ENCODE data around the gene CHI3L2. TPM values are rescaled to one million over a fixed set of nuclear protein-coding genes. Genes with fewer than 3 reads are reported as not detected.

Gene CHI3L2
- total RNA-seq, 1 donor from 2014 or later = 0.72 TPM

DNA sequence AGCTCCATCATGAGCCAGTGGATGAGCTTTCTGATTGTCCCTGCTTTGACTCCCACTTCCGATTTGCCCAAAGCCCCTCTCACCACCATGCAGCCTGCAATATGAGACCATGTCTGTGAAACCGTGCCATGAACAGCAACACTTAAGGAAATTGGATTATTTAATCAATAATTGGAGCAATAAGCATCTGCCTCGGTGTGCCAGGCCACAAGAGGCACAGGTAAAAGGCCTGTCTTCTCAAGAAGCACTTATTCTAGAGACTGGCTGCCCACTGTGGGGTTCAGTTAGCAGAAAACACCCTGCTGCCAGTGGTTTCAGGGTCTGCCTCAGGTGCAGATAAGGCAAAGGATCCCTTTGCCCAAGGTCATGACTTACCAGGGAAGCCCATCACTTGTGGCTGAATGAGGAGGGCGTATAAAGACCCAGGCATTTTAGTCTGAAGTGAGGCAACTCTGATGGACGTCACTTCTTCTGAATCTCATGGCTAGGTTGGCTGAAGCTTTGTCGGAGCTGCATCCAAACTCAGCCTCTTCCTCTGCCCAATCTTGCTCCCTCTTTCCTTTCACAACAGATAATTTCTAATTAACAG lies 7.1 kb upstream of the CHI3L2 start:
- DNase-seq (ENCODE audit: low spot score) = no peak

DNA sequence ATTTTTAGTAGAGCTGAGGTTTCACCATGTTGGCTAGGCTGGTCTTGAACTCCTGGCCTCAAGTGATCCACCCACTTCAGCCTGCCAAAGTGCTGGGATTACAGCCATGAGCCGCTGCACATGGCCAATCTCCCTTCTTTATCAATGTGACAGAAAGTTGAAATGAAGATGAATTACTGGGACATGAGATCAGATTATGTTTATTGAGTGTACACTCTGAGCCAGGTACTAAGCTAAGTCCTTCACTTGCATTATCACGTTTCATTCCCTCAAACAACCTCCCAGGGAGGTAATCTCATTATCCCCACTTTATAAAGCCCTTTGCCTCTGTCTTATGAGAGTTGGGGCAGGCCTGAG lies 6.3 kb upstream of the CHI3L2 start:
- DNase-seq (ENCODE audit: low spot score) = no peak

DNA sequence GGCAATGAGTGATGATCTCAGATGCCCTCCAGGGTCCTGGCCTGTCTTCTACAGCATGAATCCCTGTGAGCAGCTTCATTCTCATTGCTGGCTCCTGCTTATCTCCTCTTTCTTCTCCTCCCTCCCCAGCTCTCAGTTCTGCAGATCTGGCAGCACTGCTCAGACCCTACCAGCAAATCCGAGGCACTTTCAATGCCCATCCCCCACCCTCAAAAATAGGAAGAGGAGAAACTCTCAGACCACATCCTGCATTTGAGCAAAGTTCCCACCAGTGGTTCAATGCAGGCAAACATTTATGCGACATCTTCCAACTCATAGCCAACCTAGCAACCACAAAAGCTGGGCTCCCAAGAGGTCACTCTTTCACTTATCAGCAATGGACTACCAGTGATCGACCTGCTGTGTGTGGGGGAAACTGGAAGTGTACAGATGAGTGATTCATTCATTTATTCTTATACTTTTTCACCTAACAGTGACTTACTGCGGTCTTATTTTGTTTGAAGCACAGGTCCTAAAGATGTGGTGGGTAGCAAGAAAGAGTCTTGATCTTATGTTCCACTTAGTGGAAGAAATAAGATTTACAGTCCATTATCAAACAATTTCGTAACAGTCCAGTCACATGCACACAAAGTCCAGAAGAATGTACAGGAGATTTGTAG lies 5.8 kb upstream of the CHI3L2 start:
- no peak for DNase-seq (ENCODE audit: low spot score)

DNA sequence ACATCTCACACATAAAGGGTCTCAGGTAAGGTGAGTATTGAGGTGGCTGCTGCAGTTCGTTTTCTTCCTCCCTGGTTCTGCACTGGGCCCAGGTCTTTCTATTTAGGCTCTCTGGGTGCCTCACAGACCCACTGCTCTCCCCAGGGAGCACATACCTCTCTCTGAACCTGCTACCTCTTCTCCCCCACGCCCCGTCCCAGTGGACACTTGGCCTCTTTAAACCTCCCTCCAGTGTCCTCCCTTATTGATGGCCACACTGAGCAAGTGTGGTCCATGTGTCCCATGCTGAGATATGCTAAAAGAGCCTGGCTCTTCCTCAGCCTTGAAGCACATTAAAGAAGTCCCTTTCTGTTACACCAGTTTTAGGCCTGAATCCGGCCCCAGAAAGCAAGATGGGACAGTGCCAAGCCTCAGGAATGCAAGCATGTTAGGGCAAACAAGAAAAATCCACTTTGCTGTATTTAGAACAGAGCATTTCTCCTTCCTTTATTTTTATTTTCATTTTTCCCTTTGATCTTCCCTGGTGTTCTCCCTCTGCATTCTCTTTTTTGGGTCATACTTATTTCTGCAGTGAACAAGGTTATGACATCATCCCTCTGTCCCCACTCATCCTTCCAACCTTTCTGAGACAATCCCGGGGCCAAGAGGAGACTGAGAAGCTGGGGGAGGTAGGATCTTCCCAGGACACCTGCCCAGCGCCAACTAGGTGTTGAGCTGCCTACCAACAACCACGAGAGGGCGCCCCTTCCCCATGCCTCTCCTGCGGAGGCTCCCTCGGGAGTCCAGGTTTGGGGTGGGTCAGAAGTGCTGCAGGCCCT lies 5.0 kb upstream of the CHI3L2 start:
- peak; percentile 49 for DNase-seq (ENCODE audit: low spot score)

DNA sequence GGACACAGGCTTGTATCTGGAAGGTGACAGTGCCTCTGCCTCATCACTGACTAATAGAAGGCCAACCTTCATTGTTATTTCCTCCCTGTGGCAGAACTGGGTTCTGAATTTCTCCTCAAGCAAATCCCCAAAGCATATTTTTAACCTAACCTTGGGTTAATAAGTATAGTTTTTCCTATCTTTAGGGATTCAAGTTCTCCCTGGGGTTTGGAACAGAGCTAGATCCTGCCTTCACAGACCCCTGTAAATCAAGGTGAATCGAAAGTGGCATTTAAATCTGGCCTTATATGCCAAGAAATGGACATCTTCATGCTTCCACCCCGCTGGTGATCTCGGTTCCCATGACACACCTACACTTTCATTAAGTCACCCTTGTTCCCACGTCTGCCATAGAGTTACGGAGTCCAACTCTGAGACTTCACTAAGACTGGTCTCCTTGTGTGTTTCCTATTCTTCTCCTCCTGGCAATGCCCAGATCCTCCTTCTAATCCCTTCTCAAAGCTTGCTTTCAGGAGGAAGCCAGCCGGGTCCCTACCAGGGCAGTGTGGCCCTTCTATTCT lies 4.3 kb upstream of the CHI3L2 start:
- DNase-seq (ENCODE audit: low spot score) = no peak

DNA sequence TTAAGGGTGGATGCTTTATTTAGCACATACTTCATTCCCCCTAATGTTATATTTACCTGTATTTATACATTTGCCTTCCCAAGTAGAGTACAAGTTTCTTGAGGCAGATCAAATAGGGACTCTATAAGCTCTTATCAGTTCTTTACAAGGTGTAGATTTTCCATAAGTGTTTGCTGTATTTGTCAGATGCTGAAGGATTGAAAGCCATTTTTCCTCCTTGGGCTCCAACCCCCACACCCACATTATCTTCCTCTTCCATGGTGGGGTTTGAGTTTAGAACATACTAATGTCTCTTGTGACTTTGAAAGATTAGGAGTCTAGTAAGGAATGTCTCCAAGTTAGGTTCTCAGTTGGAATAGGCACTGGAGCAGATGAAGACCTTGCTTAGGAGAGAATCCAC lies 2.4 kb upstream of the CHI3L2 start:
- no peak for DNase-seq (ENCODE audit: low spot score)

DNA sequence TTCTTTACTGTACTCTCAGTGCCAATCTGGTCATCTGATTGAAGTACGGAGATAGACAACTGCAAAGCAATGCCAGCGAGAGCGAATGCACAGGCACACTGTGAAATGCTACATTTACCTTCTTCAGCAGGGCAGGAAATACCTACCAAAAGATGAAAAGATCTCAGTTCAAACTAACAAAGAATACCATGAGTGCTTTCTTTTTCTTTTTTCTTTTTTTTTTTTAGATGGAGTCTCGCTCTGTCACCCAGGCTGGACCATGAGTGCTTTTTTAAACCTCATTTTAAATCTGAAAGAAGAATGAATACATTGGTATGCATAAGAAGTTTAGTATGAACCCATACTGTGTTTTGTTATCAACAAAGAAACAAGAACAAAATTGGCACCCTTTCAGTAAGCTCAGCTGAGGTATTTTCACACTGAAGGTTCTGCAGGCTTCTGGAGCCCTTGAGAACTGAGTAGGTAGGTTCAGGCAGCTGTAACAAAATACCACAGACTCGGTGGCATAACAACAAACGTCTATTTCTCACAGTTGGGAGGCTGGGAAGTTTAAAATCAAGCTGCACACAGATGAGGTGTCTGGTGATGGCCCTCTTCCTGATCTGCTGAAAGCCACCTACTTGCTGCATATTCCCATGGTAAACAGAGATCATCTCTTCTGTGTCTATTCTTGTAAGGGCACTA lies 1.7 kb upstream of the CHI3L2 start:
- no peak for DNase-seq (ENCODE audit: low spot score)

DNA sequence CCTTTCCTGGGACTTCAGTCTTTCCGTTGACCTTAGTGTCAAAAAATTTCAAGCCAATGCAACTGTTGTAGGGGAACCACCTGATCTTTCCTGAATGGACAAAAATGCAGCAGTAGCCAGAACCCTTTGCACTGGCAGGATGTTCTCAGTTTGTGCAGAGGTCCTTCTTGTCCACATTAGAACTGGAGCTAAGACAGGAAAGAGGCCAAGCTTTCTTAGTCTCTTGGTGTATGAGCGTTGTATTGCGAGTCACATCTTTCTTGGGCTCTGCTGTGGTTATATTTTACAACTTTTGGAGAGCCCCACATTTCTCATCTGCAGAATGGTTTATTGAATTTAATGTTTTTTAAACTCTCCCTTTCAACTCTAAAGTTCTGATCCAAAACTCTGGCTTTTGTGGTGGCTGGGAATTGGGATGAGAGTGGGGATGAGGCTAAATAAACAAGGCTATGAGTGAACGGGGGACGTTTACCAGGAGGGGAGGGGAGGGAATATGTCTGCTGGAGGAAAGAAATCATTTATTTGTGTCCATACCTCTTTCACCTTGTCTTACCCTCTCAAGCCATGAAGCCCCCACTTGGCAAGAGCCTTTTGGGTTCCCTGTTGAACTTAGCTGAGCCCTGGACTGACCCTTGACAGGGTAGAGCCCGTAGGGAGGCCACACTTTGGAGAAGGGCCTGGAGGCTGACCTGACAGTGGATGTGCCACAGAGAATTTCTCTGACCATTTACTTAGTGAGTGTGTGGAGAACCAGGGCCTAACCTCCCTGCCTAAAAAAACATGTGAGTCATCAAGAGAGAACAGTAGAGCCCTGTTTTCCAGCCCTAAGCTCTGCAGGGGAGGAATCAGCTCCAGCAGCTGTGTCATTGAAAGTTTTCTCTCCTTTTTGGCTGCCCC lies 586 bp downstream of the CHI3L2 start:
- DNase-seq (ENCODE audit: low spot score) = peak; percentile 22

DNA sequence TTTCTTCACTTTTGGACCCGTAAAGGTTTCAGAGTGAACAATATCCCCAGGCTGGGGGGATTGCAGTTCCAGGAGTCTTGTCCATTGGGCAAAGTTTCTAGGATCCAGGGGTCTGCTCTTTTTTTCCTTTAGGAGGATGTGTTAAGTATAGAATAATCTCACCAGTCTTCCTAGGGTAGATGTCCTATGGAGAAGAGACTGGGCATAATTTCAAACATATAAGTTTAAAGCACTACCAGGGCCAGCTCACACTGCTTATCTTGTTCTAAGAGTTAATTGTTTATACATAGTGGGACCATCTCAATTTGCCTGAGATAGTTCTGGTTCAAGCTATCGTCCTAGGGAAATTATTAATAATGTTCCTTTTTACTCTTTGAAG lies 1.2 kb downstream of the CHI3L2 start:
- no peak for DNase-seq (ENCODE audit: low spot score)

DNA sequence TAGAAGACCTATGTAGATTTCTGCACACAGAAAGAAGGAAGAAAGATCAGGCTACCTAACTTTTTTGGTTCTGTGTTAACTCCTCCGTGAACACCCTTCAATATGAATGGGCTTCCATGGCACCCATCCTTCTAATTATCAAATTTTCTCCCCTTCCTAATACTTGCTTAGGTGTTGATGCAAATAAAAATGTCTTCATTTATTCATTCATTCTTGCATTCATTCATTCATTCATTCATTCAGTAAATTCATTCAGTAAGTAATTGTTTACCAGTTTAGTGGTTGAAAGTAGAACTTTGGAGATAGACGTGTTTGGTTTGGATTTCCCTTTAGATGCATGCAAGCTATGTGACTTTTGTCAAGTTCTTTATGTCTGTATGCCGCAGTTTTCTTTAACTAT lies 4.6 kb downstream of the CHI3L2 start:
- DNase-seq (ENCODE audit: low spot score) = no peak

DNA sequence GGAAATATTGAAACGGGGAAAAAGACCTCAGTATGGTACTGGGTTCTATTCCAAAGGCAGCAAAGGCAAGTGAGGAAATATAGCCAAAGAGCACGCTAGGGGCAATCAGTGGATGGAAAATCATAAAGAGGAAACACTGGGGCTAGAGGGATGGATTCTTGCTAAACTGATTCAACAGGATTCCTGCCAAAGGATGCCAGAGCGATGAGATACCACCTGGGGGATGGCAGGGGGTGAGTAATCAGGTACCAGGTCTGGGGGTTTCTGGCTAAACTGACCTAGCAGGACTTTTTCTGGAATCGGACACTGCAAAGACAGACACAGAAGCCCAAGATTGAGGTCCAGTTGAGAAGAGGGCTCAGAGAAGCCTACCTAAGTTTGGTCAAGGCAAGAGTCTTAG lies 6.7 kb downstream of the CHI3L2 start:
- DNase-seq (ENCODE audit: low spot score) = no peak

DNA sequence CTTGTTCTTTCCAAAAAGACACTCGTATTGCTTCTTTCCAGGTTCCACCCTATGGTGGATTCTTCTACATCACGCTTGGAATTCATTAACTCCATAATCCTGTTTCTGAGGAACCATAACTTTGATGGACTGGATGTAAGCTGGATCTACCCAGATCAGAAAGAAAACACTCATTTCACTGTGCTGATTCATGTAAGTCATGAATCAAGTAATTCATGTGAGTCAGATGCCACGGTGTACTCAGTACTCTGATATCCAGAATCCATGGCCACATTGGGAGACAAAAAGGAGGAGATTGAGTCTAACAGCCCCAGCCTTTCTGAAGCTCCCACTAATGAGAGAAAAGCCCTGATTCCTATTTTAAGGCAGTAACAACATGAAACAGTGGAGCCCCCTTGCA lies 7.4 kb downstream of the CHI3L2 start:
- no peak for DNase-seq (ENCODE audit: low spot score)

DNA sequence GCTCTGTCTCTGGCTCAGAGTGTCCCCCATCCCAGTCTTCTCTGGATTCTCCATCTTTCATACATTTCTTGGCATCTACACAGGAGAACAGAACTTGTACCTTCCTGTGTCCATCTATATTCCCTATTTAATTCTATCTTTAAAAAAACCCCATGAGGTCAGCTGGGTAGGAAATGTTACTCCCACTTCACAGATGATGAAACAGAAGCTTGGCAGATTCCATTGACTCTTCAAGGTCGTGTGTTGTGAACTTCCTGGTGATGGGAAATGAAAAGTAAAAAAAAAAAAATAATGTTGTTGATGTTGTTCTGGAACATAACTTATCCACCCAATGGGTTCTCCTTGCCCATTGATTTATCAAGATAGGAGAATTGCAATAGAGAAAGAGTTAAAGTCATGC lies 8.9 kb downstream of the CHI3L2 start:
- no peak for DNase-seq (ENCODE audit: low spot score)

DNA sequence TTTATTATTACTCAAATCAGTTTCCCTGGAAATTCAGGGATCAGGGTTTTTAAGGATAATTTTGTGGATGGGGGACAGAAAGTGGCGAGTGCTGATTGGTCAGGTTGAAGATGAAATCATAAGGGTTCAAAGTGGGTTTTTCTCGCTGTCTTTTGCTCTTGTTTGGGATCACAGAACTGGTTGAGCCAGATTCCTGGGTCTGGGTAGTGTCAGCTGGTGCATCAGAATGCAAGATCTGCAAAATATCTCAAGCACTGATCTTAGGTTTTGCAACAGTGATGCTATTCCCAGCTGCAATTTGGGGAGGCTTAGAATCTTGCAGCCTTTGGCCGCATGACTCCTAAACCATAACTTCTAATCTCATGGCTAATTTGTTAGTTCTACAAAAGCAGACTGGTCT lies 9.3 kb downstream of the CHI3L2 start:
- peak; percentile 69 for DNase-seq (ENCODE audit: low spot score)

DNA sequence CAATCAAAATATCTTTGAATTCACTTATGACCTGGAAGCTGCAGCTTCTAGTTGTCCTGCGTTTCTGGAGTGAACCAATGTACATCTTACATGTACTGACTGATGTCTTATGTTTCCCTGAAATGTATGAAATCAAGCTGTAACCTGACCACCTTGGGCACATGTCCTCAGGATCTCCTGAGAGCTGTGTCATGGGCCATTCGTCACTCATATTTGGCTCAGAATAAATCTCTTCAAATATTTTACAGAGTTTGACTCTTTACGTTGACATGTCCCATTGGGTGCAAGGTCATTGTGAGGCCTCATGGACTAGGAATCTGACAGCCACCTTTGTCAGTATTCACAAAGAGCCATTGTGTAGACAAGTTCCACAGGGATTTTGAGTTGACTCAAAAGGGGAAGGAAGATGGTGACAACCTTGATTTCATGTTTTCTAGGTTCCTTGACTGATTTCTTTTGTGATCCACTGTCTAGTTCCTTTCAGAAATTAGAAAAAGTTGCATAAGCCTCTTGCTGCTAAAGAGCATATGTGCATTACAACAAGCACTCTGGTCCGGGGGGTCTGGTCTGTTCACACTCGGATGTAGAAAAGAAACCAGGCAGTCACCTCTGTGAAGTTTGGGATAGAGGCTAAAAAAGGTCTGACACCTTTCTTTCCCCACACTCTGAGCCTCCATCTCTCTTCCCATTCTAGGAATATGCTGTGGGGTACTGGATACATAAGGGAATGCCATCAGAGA lies 10.7 kb downstream of the CHI3L2 start:
- DNase-seq (ENCODE audit: low spot score) = no peak

DNA sequence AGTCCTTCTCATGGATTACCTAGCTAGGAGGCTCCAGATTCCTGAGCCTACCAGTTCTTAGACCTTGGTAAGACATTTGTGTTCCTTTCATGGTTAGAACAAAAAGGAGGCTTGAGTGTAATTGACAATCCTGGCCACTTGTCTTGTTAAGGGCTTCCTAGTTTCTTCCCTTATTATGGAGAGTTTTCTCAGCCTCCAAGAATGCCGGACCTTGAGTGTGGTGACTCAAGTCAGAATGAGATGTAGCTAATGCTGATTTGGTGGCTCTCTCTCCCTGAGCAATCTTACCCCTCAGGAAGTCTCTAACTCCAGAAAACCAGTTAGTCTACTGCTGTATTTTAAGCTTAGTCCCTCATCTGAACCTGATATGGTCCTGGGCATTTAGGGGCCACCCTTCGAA lies 14.3 kb downstream of the CHI3L2 start:
- no peak for DNase-seq (ENCODE audit: low spot score)

DNA sequence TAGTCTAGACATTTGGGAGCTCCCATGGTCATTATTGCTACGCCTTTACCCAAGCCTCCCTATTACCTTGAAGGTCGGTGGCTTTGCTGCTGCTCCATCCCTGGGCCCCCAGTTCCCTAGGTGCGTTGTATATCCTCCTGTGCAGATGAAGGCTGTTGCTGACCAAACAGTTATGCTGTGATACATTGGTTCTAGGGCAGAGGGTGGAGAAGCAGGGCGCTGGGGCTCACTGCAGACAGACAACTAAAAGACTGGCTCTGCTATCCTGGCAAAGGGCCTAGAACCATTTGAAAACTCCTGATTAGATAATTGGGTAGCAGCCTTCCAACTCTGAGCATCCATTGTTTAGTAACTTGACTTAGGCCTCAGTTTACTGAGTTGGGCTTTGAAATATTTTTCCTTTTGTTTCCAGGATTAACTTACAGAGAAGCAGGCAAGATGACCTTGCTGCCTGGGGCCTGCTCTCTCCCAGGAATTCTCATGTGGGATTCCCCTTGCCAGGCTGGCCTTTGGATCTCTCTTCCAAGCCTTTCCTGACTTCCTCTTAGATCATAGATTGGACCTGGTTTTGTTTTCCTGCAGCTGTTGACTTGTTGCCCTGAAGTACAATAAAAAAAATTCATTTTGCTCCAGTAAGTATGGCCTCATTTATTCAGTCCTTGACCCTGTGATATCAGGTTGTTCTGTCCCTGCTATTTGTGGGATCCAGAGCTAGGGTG lies 15.5 kb downstream of the CHI3L2 start:
- no peak for DNase-seq (ENCODE audit: low spot score)

DNA sequence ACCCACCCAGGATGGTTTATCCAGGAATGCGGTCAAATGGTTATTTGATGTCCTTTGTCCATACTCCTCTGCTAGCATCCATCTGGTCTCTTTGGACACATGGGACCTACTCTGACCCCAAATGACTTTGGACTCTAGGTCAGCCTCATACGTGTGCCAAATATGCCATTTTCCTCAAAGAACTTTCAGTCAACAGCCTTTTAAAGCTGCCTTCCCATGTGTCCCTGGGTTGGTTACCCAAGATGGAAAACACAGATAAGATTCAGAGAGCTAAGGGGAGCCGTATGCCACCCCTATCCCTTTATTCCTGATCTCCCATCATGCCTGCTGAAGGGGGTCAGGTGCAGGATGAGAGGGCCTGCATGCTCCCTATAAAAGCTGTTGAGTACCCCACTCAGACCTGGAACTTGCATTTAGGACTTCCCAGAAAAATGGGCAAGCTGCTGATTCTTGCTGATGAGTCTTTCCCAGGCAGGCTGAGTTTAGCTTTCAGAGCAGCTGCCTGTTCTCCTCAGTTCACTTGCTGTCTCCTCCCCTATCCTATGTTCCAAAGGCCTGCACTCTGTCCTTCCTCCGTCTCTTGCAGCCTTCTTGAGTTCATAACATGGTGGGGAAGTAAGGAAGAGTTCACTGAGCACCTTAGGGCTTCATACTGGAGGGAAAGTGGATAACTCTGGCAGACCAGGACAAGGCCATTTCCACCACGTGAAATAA lies 19.8 kb downstream of the CHI3L2 start:
- DNase-seq (ENCODE audit: low spot score) = no peak

DNA sequence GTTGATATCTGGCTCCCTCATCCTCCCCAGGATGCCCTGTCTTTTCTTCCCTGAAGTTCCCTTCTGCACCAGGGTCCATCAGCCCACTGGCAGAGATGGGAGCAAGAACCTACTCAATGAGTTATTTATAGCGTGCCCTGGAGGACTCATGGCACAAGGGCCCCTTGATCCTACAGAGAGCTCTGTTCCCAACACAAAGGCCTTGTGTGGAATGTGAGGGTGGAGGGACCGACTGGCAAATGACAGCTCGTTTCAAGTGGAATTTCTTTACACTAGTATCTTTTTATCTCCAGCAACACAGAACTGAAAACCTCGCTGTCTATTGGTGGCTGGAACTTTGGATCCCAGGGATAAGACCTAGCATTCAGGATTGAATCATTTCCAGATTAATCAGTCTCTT lies 22.4 kb downstream of the CHI3L2 start:
- DNase-seq (ENCODE audit: low spot score) = no peak

Measured in umbilical cord (tissue), 2 donors.